ENCODE data around the gene RIMBP2.

DNA sequence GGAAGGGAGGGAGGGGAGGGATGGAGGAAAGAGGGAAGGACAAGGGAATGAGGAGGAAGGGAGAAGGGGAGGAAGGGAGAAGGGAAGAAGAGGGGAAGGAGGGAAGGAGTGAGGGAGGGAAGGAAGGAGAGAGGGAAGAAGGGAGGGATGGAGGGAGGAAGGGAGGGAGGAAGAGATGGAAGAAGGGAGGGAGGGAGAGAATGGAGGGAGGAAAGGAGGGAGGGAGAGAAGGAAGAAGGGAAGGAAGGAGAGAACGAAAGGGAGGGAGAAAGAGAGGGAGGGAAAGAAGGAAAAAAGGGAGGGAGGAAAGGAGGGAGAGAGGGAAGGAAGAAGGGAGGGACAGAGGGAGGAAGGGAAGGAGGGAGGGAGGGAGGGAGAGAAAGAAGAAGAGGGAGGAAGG lies 49.5 kb downstream of the RIMBP2 start:
- TF ChIP-seq, protein P1, sequence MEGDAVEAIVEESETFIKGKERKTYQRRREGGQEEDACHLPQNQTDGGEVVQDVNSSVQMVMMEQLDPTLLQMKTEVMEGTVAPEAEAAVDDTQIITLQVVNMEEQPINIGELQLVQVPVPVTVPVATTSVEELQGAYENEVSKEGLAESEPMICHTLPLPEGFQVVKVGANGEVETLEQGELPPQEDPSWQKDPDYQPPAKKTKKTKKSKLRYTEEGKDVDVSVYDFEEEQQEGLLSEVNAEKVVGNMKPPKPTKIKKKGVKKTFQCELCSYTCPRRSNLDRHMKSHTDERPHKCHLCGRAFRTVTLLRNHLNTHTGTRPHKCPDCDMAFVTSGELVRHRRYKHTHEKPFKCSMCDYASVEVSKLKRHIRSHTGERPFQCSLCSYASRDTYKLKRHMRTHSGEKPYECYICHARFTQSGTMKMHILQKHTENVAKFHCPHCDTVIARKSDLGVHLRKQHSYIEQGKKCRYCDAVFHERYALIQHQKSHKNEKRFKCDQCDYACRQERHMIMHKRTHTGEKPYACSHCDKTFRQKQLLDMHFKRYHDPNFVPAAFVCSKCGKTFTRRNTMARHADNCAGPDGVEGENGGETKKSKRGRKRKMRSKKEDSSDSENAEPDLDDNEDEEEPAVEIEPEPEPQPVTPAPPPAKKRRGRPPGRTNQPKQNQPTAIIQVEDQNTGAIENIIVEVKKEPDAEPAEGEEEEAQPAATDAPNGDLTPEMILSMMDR (tag by site-specific recombination; IDR thresholded peaks at IDR 0.05) = no peak
- no peak for TF ChIP-seq ZNF274 (IDR thresholded peaks at IDR 0.05; ENCODE audit: low read length)
- TF ChIP-seq ZNF274 (tag by site-specific recombination; IDR thresholded peaks at IDR 0.05; ENCODE audit: borderline replicate concordance) = no peak
- no peak for TF ChIP-seq ZNF10 (tag by site-specific recombination; IDR thresholded peaks at IDR 0.05)
- no peak for TF ChIP-seq ZNF146 (tag by site-specific recombination; IDR thresholded peaks at IDR 0.05)

Data from HEK293 (cell line).